H9 (cell line): ENCODE results near the gene SEPTIN5. TPM values are rescaled to one million over a fixed set of nuclear protein-coding genes. Genes with fewer than 3 reads are reported as not detected.

Source experiments
- DNase-seq: peaks from one replicate; pipeline ENCODE4 v3.0.0-alpha.2; 2017
- H2AFZ ChIP-seq: one replicate; pipeline ENCODE4 v1.6.1; 2013; ENCODE audit warnings: mild to moderate bottlenecking, low read length, control low read depth, moderate library complexity
- H2AK5ac ChIP-seq: 2 replicates; pipeline ENCODE4 v1.6.1; 2013; ENCODE audit warnings: low read length, control low read depth, mixed read lengths; ENCODE audit not compliant: insufficient read length
- H2BK120ac ChIP-seq: one replicate; pipeline ENCODE4 v1.6.1; 2013; ENCODE audit warnings: low read depth, mild to moderate bottlenecking, low read length, control low read depth, inconsistent platforms; ENCODE audit not compliant: poor library complexity, severe bottlenecking
- H2BK12ac ChIP-seq: 2 replicates; pipeline ENCODE4 v1.6.1; 2013; ENCODE audit warnings: low read length, control low read depth, mixed read lengths, low read depth; ENCODE audit not compliant: insufficient read length
- H2BK15ac ChIP-seq: 2 replicates; pipeline ENCODE4 v1.6.1; 2013; ENCODE audit warnings: low read depth, low read length, control low read depth
- H2BK20ac ChIP-seq: one replicate; pipeline ENCODE4 v1.6.1; 2013; ENCODE audit warnings: low read depth, mild to moderate bottlenecking, low read length, control low read depth, inconsistent platforms; ENCODE audit not compliant: poor library complexity, severe bottlenecking
- H2BK5ac ChIP-seq: 2 replicates; pipeline ENCODE4 v1.6.1; 2013; ENCODE audit warnings: low read length, control low read depth, mixed read lengths; ENCODE audit not compliant: insufficient read length
- H3K14ac ChIP-seq: 2 replicates; pipeline ENCODE4 v1.6.1; 2013; ENCODE audit warnings: low read length, control low read depth; ENCODE audit not compliant: insufficient read depth
- H3K18ac ChIP-seq: 2 replicates; pipeline ENCODE4 v1.6.1; 2013; ENCODE audit warnings: low read depth, mild to moderate bottlenecking, mixed read lengths, low read length, control low read depth; ENCODE audit not compliant: insufficient read length
- H3K23ac ChIP-seq: 2 replicates; pipeline ENCODE4 v1.6.1; 2013; ENCODE audit warnings: low read length, control low read depth, mixed read lengths, low read depth; ENCODE audit not compliant: insufficient read length
- H3K23me2 ChIP-seq: 2 replicates; pipeline ENCODE4 v1.6.1; 2013; ENCODE audit warnings: low read depth, mild to moderate bottlenecking, mixed read lengths, low read length, control low read depth; ENCODE audit not compliant: insufficient read length, poor library complexity, severe bottlenecking
- H3K27ac ChIP-seq: 2 replicates; pipeline ENCODE4 v1.5.1; 2013; ENCODE audit warnings: low read length, control low read depth, mixed read lengths, low read depth; ENCODE audit not compliant: insufficient read length
- H3K27me3 ChIP-seq: 2 replicates; pipeline ENCODE4 v1.6.1; 2013; ENCODE audit warnings: low read length, control low read depth, inconsistent platforms; ENCODE audit not compliant: insufficient read depth
- H3K4ac ChIP-seq: 2 replicates; pipeline ENCODE4 v1.6.1; 2013; ENCODE audit warnings: low read depth, mild to moderate bottlenecking, control low read depth, inconsistent platforms, low read length, moderate library complexity
- H3K4me1 ChIP-seq: 2 replicates; pipeline ENCODE4 v1.6.1; 2013; ENCODE audit warnings: low read length, control low read depth, inconsistent platforms; ENCODE audit not compliant: insufficient read depth
- H3K4me2 ChIP-seq: 2 replicates; pipeline ENCODE4 v1.6.1; 2013; ENCODE audit warnings: low read length, control low read depth, mixed read lengths; ENCODE audit not compliant: insufficient read length, insufficient read depth
- H3K56ac ChIP-seq: 2 replicates; pipeline ENCODE4 v1.6.1; 2013; ENCODE audit warnings: low read depth, mild to moderate bottlenecking, mixed read lengths, low read length, control low read depth; ENCODE audit not compliant: insufficient read length
- H3K79me1 ChIP-seq: 2 replicates; pipeline ENCODE4 v1.6.1; 2013; ENCODE audit warnings: low read depth, mild to moderate bottlenecking, moderate library complexity, low read length, control low read depth, inconsistent platforms; ENCODE audit not compliant: insufficient read depth, poor library complexity, severe bottlenecking
- H3K79me2 ChIP-seq: 2 replicates; pipeline ENCODE4 v1.6.1; 2013; ENCODE audit warnings: low read length, control low read depth, inconsistent platforms; ENCODE audit not compliant: insufficient read depth
- H3K9ac ChIP-seq: 2 replicates; pipeline ENCODE4 v1.6.1; 2013; ENCODE audit warnings: low read length, control low read depth, mixed read lengths; ENCODE audit not compliant: insufficient read length; ENCODE audit errors: extremely low read depth
- H3K9me3 ChIP-seq: one replicate; pipeline ENCODE4 v1.6.1; 2013; ENCODE audit warnings: low read depth, low read length, inconsistent platforms; ENCODE audit not compliant: control insufficient read depth
- H3T11ph ChIP-seq: one replicate; pipeline ENCODE4 v1.6.1; 2013; ENCODE audit warnings: mild to moderate bottlenecking, low read length, control low read depth, inconsistent platforms
- H4K20me1 ChIP-seq: one replicate; pipeline ENCODE4 v1.6.1; 2013; ENCODE audit not compliant: control insufficient read depth, insufficient read length, insufficient read depth
- H4K5ac ChIP-seq: 2 replicates; pipeline ENCODE4 v1.6.1; 2013; ENCODE audit warnings: low read depth, mild to moderate bottlenecking, mixed read lengths, low read length, control low read depth; ENCODE audit not compliant: insufficient read length
- H4K8ac ChIP-seq: replicated peaks from 2 replicates; pipeline ENCODE4 v1.6.1; 2013; ENCODE audit warnings: low read length, control low read depth, mixed read lengths, low read depth; ENCODE audit not compliant: insufficient read length
- H4K91ac ChIP-seq: 2 replicates; pipeline ENCODE4 v1.6.1; 2013; ENCODE audit warnings: low read depth, mild to moderate bottlenecking, moderate library complexity, mixed read lengths, low read length, control low read depth; ENCODE audit not compliant: insufficient read length
- H3K27ac Mint-ChIP-seq, 3 experiments: 2 replicates in 2 of 3; 3 replicates in 1 of 3; pipeline ENCODE4 v1.8.0; 2020 to 2021; ENCODE audit warnings: mixed read lengths in 3 of 3, mild to moderate bottlenecking in 1 of 3, moderate library complexity in 1 of 3
- H3K27me3 Mint-ChIP-seq: 2 replicates; pipeline ENCODE4 v1.8.0; 2021; ENCODE audit warnings: low read depth, mild to moderate bottlenecking, moderate library complexity, mixed read lengths
- H3K36me3 Mint-ChIP-seq, 3 experiments: 2 replicates in 2 of 3; 3 replicates in 1 of 3; pipeline ENCODE4 v1.8.0; 2020 to 2021; ENCODE audit warnings: low read depth in 3 of 3, mixed read lengths in 3 of 3; ENCODE audit not compliant: insufficient read depth in 1 of 3
- H3K4me1 Mint-ChIP-seq, 2 experiments: 2 replicates each; pipeline ENCODE4 v1.8.0; 2020; ENCODE audit warnings: mixed read lengths in 2 of 2
- H3K4me3 Mint-ChIP-seq, 2 experiments: 2 replicates in 1 of 2; 3 replicates in 1 of 2; pipeline ENCODE4 v1.8.0; 2020 to 2021; ENCODE audit warnings: mild to moderate bottlenecking in 2 of 2, mixed read lengths in 2 of 2, moderate library complexity in 1 of 2
- H3K9me3 Mint-ChIP-seq, 2 experiments: 2 replicates in 1 of 2; 3 replicates in 1 of 2; pipeline ENCODE4 v1.8.0; 2020; ENCODE audit warnings: mild to moderate bottlenecking in 2 of 2, mixed read lengths in 2 of 2, moderate library complexity in 1 of 2
- WGBS: extraction: QIAGEN DNeasy Blood & Tissue Kit; methylation state at CpG from one replicate; pipeline ENCODE4 v1.1.7; 2013; ENCODE audit warnings: missing lambda C conversion rate, low lambda C conversion rate, mixed read lengths; ENCODE audit not compliant: insufficient read length; ENCODE audit errors: extremely low coverage; 5-methylcytosine and 5-hydroxymethylcytosine counted together
- total RNA-seq: library from RNA; stranded (reverse); gene quantifications from 2 replicates; pipeline ENCODE4 v1.2.1, GENCODE V29; 2021
- TF ChIP-seq, protein P1 (sequence below): fragments of 200-600 bp; sonication (generic); conservative IDR thresholded peaks from 3 replicates; pipeline ENCODE4 v1.8.0; 2021; ENCODE audit warnings: antibody characterized with exemption, mild to moderate bottlenecking

SEPTIN5 gene
- total RNA-seq, 1 experiment from 2014 or later = 17.8 TPM

DNA sequence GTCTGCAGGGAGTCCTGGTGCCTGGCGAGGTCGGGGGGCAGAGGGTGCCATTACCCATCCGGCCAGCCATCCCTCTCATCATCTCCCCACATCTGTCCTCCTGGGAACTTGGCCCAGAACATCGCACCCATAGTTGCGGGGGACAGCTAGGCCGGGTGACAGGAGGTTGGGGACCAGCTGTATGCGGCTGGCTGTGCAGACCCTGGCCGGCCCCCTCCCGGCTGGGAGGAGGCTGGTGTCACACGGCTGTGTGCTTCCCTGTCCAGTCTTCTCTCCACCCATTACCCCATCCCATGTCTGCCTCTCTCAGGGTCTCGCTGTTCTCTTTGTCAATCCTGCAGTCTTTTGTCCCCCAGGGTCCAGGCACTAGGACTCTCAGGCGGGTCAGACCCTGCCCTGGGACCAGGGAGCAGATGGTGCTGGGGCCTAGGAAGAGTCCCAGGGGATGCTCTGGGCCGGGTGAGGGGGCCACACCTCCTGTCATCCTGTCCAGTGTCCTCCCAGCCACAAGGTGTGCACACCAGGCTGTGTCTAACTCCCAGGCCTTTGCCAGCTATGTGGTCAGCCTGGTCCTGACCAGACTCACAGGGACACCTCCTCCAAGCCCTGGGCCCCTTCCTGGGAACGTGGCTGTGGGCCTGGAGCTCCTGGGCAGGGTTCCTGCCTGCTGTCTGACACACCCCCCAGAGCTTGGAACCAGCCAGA is 39.8 kb downstream of the SEPTIN5 start:
- H3K23ac ChIP-seq = no peak overlapping the region
- peaks cover 3% of the 10 kb centered on the region for H4K20me1 ChIP-seq
- no peak overlapping the region for H2BK5ac ChIP-seq
- H3K9me3 Mint-ChIP-seq = peaks cover 3 to 4% of the 10 kb centered on the region in 2 experiments; a peak in 3 of 5 replicates
- no peak overlapping the region for H4K5ac ChIP-seq
- H4K8ac ChIP-seq = no peak overlapping the region
- H3K4me3 Mint-ChIP-seq = peak overlapping the region in 1 of 2 experiments; percentile 64; a peak in 1 of 5 replicates
- no peaks in the 10 kb centered on the region for H3K79me1 ChIP-seq
- H3K4me2 ChIP-seq = no peak overlapping the region
- no peaks in the 10 kb centered on the region for H3K79me2 ChIP-seq
- H3K18ac ChIP-seq = no peak overlapping the region
- no peak overlapping the region for H3T11ph ChIP-seq
- peaks cover 11 to 29% of the 10 kb centered on the region in 2 experiments for H3K4me1 Mint-ChIP-seq
- H3K9ac ChIP-seq = no peak overlapping the region
- no peak overlapping the region for H3K56ac ChIP-seq
- no peaks in the 10 kb centered on the region for H3K4me1 ChIP-seq
- H2BK12ac ChIP-seq = no peak overlapping the region
- DNase-seq = no peak
- H2BK120ac ChIP-seq = no peak overlapping the region
- H3K9me3 ChIP-seq = no peaks in the 10 kb centered on the region
- WGBS = no CpG with 5 or more reads among the region's 14 CpGs
- no peak overlapping the region for H3K14ac ChIP-seq
- no peak overlapping the region for H2AK5ac ChIP-seq
- H2AFZ ChIP-seq = no peak overlapping the region
- H3K27ac Mint-ChIP-seq = no peak overlapping the region
- H3K27ac ChIP-seq = no peak overlapping the region
- H4K91ac ChIP-seq = no peak overlapping the region
- H3K27me3 ChIP-seq = peaks cover 60% of the 10 kb centered on the region
- H2BK15ac ChIP-seq = no peak overlapping the region
- no peaks in the 10 kb centered on the region for H3K23me2 ChIP-seq
- H3K36me3 Mint-ChIP-seq = no peaks in the 10 kb centered on the region
- H2BK20ac ChIP-seq = no peak overlapping the region
- H3K27me3 Mint-ChIP-seq = peaks cover 81% of the 10 kb centered on the region
- TF ChIP-seq, protein P1, sequence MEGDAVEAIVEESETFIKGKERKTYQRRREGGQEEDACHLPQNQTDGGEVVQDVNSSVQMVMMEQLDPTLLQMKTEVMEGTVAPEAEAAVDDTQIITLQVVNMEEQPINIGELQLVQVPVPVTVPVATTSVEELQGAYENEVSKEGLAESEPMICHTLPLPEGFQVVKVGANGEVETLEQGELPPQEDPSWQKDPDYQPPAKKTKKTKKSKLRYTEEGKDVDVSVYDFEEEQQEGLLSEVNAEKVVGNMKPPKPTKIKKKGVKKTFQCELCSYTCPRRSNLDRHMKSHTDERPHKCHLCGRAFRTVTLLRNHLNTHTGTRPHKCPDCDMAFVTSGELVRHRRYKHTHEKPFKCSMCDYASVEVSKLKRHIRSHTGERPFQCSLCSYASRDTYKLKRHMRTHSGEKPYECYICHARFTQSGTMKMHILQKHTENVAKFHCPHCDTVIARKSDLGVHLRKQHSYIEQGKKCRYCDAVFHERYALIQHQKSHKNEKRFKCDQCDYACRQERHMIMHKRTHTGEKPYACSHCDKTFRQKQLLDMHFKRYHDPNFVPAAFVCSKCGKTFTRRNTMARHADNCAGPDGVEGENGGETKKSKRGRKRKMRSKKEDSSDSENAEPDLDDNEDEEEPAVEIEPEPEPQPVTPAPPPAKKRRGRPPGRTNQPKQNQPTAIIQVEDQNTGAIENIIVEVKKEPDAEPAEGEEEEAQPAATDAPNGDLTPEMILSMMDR = no peak
- H3K4ac ChIP-seq = no peak overlapping the region
